SK-N-SH (cell line): ENCODE results near the gene DSCAM. TPM values are rescaled to one million over a fixed set of nuclear protein-coding genes. Genes with fewer than 3 reads are reported as not detected.

Experiments used
- CTCF ChIA-PET: fragments of 300-600, 350-600 bp; formaldehyde crosslinking; extraction: SDS; loops from one replicate; lab custom pipeline; 2021; lab: Yijun Ruan, JAX
- POLR2A ChIA-PET: fragments of 350-600 bp; sonication (Branson Sonifier 250); formaldehyde crosslinking; extraction: SDS; loops from one replicate; lab custom pipeline; 2020; ENCODE audit warnings: antibody characterized with exemption, inconsistent platforms; lab: Yijun Ruan, JAX
- DNase-seq: peaks from one replicate; pipeline ENCODE4 v3.0.0; 2012
- H2AFZ ChIP-seq: fragments of 200-600 bp; sonication (generic); 2 replicates; pipeline ENCODE4 v1.8.1; 2016; ENCODE audit warnings: antibody characterized with exemption, mild to moderate bottlenecking, low read depth
- H3F3A ChIP-seq: fragments of 200-600 bp; sonication (generic); replicated peaks from 2 replicates; pipeline ENCODE3; 2016; ENCODE audit warnings: antibody characterized with exemption, mild to moderate bottlenecking; ENCODE audit not compliant: insufficient read depth
- H3K27ac ChIP-seq, 2 experiments: fragments of 200-500 bp in 1 of 2; fragments of 200-600 bp in 1 of 2; sonication (Bioruptor generic) in 1 of 2; sonication (generic), shearing (Covaris generic) in 1 of 2; 2 replicates each; pipeline versions ENCODE4 v1.5.1 to v1.6.1; 2014 to 2016; ENCODE audit warnings: low read depth in 2 of 2, inconsistent platforms in 1 of 2, low read length in 1 of 2, mild to moderate bottlenecking in 1 of 2, mixed read lengths in 1 of 2
- H3K27me3 ChIP-seq: fragments of 200-600 bp; sonication (generic), shearing (Covaris generic); 2 replicates; pipeline ENCODE4 v1.6.1; 2016; ENCODE audit warnings: mixed run types; ENCODE audit not compliant: insufficient read depth
- H3K36me3 ChIP-seq, 2 experiments: fragments of 200-500 bp in 1 of 2; fragments of 200-600 bp in 1 of 2; sonication (Bioruptor generic) in 1 of 2; sonication (generic) in 1 of 2; replicated peaks in 1 of 2; 2 replicates each; pipeline versions ENCODE3 to v1.5.1; 2014 to 2016; ENCODE audit warnings: low read length in 1 of 2, mild to moderate bottlenecking in 1 of 2; ENCODE audit not compliant: insufficient read depth in 2 of 2, control insufficient read depth in 1 of 2
- H3K4me1 ChIP-seq, 2 experiments: fragments of 200-500 bp in 1 of 2; fragments of 200-600 bp in 1 of 2; sonication (Bioruptor generic) in 1 of 2; sonication (generic), shearing (Covaris generic) in 1 of 2; 2 replicates each; pipeline versions ENCODE4 v1.5.1 to v1.6.1; 2014 to 2016; ENCODE audit warnings: low read depth in 1 of 2, low read length in 1 of 2, mixed run types in 1 of 2; ENCODE audit not compliant: insufficient read depth in 2 of 2, control insufficient read depth in 1 of 2
- H3K4me2 ChIP-seq: fragments of 200-600 bp; sonication (generic), shearing (Covaris generic); 2 replicates; pipeline ENCODE4 v1.6.1; 2017; ENCODE audit warnings: mixed run types
- H3K4me3 ChIP-seq, 2 experiments: fragments of 200-500 bp in 1 of 2; fragments of 200-600 bp in 1 of 2; sonication (Bioruptor generic) in 1 of 2; sonication (generic), shearing (Covaris generic) in 1 of 2; 2 replicates each; pipeline versions ENCODE4 v1.5.1 to v1.8.1; 2014 to 2016; ENCODE audit warnings: low read depth in 2 of 2, inconsistent platforms in 1 of 2, low read length in 1 of 2, mild to moderate bottlenecking in 1 of 2, mixed read lengths in 1 of 2, moderate library complexity in 1 of 2
- H3K79me2 ChIP-seq: fragments of 200-600 bp; sonication (generic); 2 replicates; pipeline ENCODE4 v1.8.1; 2017; ENCODE audit warnings: mild to moderate bottlenecking; ENCODE audit not compliant: insufficient read depth
- H3K9ac ChIP-seq: fragments of 200-600 bp; sonication (generic); 2 replicates; pipeline ENCODE4 v1.6.1; 2017; ENCODE audit warnings: mixed run types
- H3K9me2 ChIP-seq: fragments of 200-600 bp; sonication (generic); 2 replicates; pipeline ENCODE4 v1.6.1; 2017; ENCODE audit warnings: mixed run types
- H3K9me3 ChIP-seq: fragments of 200-600 bp; sonication (generic); 2 replicates; pipeline ENCODE4 v1.6.1; 2017; ENCODE audit warnings: mixed run types, mild to moderate bottlenecking, moderate library complexity
- H4K20me1 ChIP-seq: fragments of 200-600 bp; sonication (generic); 2 replicates; pipeline ENCODE4 v1.6.1; 2017; ENCODE audit warnings: mild to moderate bottlenecking, mixed run types; ENCODE audit not compliant: insufficient read depth
- CHD2 ChIP-seq: fragments of 150-350 bp; IDR thresholded peaks from 2 replicates; pipeline ENCODE4 v1.6.1; 2018; ENCODE audit warnings: low read length; ENCODE audit not compliant: partially characterized antibody
- FOXJ3 ChIP-seq: sonication (generic); formaldehyde crosslinking; IDR thresholded peaks from 2 replicates; pipeline ENCODE4 v1.5.1; 2020; ENCODE audit warnings: mild to moderate bottlenecking, missing genetic modification reagents
- GABPA ChIP-seq: IDR thresholded peaks from 2 replicates; pipeline ENCODE4 v1.4.0; 2012; ENCODE audit warnings: low read depth, mild to moderate bottlenecking
- NFIC ChIP-seq: IDR thresholded peaks from 2 replicates; pipeline ENCODE4 v1.4.0; 2012; ENCODE audit warnings: borderline replicate concordance
- NRF1 ChIP-seq: IDR thresholded peaks from 2 replicates; pipeline ENCODE4 v1.6.1; 2012; ENCODE audit warnings: low read depth, mild to moderate bottlenecking, low read length
- PBX3 ChIP-seq: IDR thresholded peaks from 2 replicates; pipeline ENCODE4; 2012
- RCOR1 ChIP-seq: fragments of 150-350 bp; IDR thresholded peaks from 2 replicates; pipeline ENCODE4 v1.6.1; 2017; ENCODE audit warnings: antibody characterized with exemption, low read length
- REST ChIP-seq: IDR thresholded peaks from 2 replicates; pipeline ENCODE4 v1.6.1; 2012; ENCODE audit warnings: mild to moderate bottlenecking, low read depth, low read length, moderate library complexity
- RFX5 ChIP-seq: IDR thresholded peaks from 2 replicates; pipeline ENCODE4 v1.6.1; 2012; ENCODE audit warnings: mild to moderate bottlenecking, improper control_type of control experiment, low read length
- SIN3A ChIP-seq: IDR thresholded peaks from 2 replicates; pipeline ENCODE4 v1.6.1; 2012; ENCODE audit warnings: low read depth, mild to moderate bottlenecking, low read length, moderate library complexity, borderline replicate concordance
- SMC3 ChIP-seq: IDR thresholded peaks from 2 replicates; pipeline ENCODE4 v1.6.1; 2012; ENCODE audit warnings: low read depth, low read length, improper control_type of control experiment
- TAF1 ChIP-seq: IDR thresholded peaks from 2 replicates; pipeline ENCODE4 v1.6.1; 2012; ENCODE audit warnings: low read depth, mild to moderate bottlenecking, low read length, moderate library complexity, borderline replicate concordance
- TCF12 ChIP-seq: IDR thresholded peaks from 2 replicates; pipeline ENCODE4 v1.4.0; 2012
- YY1 ChIP-seq: IDR thresholded peaks from 2 replicates; pipeline ENCODE4 v1.4.0; 2012; ENCODE audit warnings: low read depth, mild to moderate bottlenecking
- WGBS: methylation state at CpG from one replicate; pipeline ENCODE4 v1.1.6; 2017; ENCODE audit warnings: low lambda C conversion rate; 5-methylcytosine and 5-hydroxymethylcytosine counted together
- polyA plus RNA-seq, 3 experiments: library from polyadenylated mRNA; depleted of rRNA; stranded (reverse); fragments of >200 nt; gene quantifications; 2 replicates each; pipeline ENCODE4 v1.2.3, GENCODE V29; 2012
- TF ChIP-seq, protein P1 (sequence below): fragments of 150-350 bp; IDR thresholded peaks from 2 replicates; pipeline ENCODE4 v1.6.1; 2016; ENCODE audit warnings: mild to moderate bottlenecking, low read depth, low read length

Gene DSCAM
- polyA plus RNA-seq, 1 of the 3 experiments (the other 2 are of a cell fraction): not detected

- Histone ChIP-seq H3K79me2 (no peaks in the 10 kb centered on the region), H3K4me1 (no peaks in the 10 kb centered on the region), H3K36me3 (no peaks in the 10 kb centered on the region), H3K9me2 (no peaks in the 10 kb centered on the region), H3K4me2 (no peak overlapping the region), H3K27me3 (no peaks in the 10 kb centered on the region), H3F3A (no peaks in the 10 kb centered on the region), H3K27ac (no peak overlapping the region), H4K20me1 (no peaks in the 10 kb centered on the region), H3K9me3 (no peaks in the 10 kb centered on the region), H3K4me3 (no peak overlapping the region), H3K9ac (no peak overlapping the region), H2AFZ (no peak overlapping the region)
- TF ChIP-seq YY1 (no peak), SIN3A (no peak), RCOR1 (no peak), NRF1 (no peak), CHD2 (no peak), RFX5 (no peak), PBX3 (no peak), TAF1 (no peak), SMC3 (no peak), REST (no peak), FOXJ3 (CRISPR knock-in tag) (no peak), TCF12 (no peak), NFIC (no peak), GABPA (no peak)
- TF ChIP-seq, protein P1, sequence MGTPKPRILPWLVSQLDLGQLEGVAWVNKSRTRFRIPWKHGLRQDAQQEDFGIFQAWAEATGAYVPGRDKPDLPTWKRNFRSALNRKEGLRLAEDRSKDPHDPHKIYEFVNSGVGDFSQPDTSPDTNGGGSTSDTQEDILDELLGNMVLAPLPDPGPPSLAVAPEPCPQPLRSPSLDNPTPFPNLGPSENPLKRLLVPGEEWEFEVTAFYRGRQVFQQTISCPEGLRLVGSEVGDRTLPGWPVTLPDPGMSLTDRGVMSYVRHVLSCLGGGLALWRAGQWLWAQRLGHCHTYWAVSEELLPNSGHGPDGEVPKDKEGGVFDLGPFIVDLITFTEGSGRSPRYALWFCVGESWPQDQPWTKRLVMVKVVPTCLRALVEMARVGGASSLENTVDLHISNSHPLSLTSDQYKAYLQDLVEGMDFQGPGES: no peak
- CTCF ChIA-PET: interaction anchor here (0.9 to 3.9 kb wide), 3 partner anchors 9 to 267 kb away, joined by 4 to 17 read pairs (median 6); partner anchors contain the start of gene PCP4
- no peak for DNase-seq
- 39% methylated on average over 9 of the region's 9 CpGs for WGBS
- POLR2A ChIA-PET: no interaction called here
Observed at GRCh38 chr21:40134731-40135492, 712.0 kb downstream of the DSCAM start.
